HG02973 (cell line): ENCODE results near the gene DOP1A.
A peak's percentile ranks its signal among the peaks of the same experiment; 100 is the strongest.

Experiments
- ATAC-seq: cut with Tn5 transposase; IDR thresholded peaks from one replicate; pipeline ENCODE4 v1.9.1; 2021; ENCODE audit warnings: moderate library complexity; ENCODE audit not compliant: unreplicated experiment

DOP1A gene

GRCh38 chr6:83071023-83071422 is 3.6 kb downstream of the DOP1A start:
- peak; percentile 53 for ATAC-seq

- no peak for ATAC-seq
Measured at GRCh38 chr6:83071707-83072106, 4.2 kb downstream of the DOP1A start.

- ATAC-seq = no peak
Measured at GRCh38 chr6:83072726-83073125, 5.3 kb downstream of the DOP1A start.

- ATAC-seq = no peak
Measured at GRCh38 chr6:83073615-83074014, 6.1 kb downstream of the DOP1A start.

- no peak for ATAC-seq
Measured at GRCh38 chr6:83083476-83083875, 16.0 kb downstream of the DOP1A start.

GRCh38 chr6:83086751-83087150 is 19.3 kb downstream of the DOP1A start:
- ATAC-seq = peak; percentile 99

GRCh38 chr6:83092756-83093399 is 25.4 kb downstream of the DOP1A start:
- no peak for ATAC-seq

GRCh38 chr6:83096791-83097190 is 29.3 kb downstream of the DOP1A start:
- no peak for ATAC-seq

GRCh38 chr6:83097204-83097603 is 29.7 kb downstream of the DOP1A start:
- no peak for ATAC-seq

GRCh38 chr6:83097675-83098074 is 30.2 kb downstream of the DOP1A start:
- ATAC-seq = no peak

GRCh38 chr6:83098589-83098988 is 31.1 kb downstream of the DOP1A start:
- no peak for ATAC-seq

GRCh38 chr6:83108378-83108777 is 40.9 kb downstream of the DOP1A start:
- ATAC-seq = no peak

- ATAC-seq = no peak
Measured at GRCh38 chr6:83113258-83113657, 45.8 kb downstream of the DOP1A start.

GRCh38 chr6:83114164-83114563 is 46.7 kb downstream of the DOP1A start:
- ATAC-seq = no peak

- no peak for ATAC-seq
Measured at GRCh38 chr6:83117802-83118201, 50.3 kb downstream of the DOP1A start.

GRCh38 chr6:83119742-83120300 is 52.4 kb downstream of the DOP1A start:
- ATAC-seq = no peak

GRCh38 chr6:83124553-83124952 is 57.1 kb downstream of the DOP1A start:
- ATAC-seq = no peak

- ATAC-seq = no peak
Measured at GRCh38 chr6:83125425-83125824, 58.0 kb downstream of the DOP1A start.

- ATAC-seq = no peak
Measured at GRCh38 chr6:83126223-83126622, 58.8 kb downstream of the DOP1A start.

- ATAC-seq = no peak
Measured at GRCh38 chr6:83126807-83127206, 59.3 kb downstream of the DOP1A start.

GRCh38 chr6:83127258-83127657 is 59.8 kb downstream of the DOP1A start:
- ATAC-seq = no peak

GRCh38 chr6:83127976-83128375 is 60.5 kb downstream of the DOP1A start:
- no peak for ATAC-seq

GRCh38 chr6:83132121-83132520 is 64.7 kb downstream of the DOP1A start:
- no peak for ATAC-seq
